ENCODE measurements around the gene MSRB3.
"Not testable (repeated sequence)": the region's sequence is repeated elsewhere in the genome, so short reads cannot be mapped to it uniquely, and the experiment has no call there.

The MSRB3 gene

DNA sequence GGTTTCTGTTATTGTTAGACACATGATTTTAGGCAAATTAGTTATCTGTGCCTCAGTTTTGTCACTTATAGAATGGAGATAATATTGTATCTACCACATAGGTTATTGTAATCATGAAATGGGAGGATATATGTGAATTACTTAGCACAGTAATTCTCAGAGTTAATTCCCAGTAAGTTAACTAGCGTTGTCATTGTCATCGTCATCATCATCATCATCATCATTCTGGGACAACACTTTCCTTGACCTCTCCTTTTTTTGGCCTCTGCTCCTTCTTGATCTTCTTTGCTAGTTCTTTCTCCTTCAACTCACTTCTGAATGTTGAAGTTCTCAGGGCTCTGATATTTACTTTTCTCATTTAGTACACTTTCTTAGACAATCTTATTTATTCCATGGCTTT lies 13.8 kb downstream of the MSRB3 start:
- no peak for DNase-seq

GRCh38 chr12:65293735-65294134 lies 15.3 kb downstream of the MSRB3 start:
- no peak for DNase-seq

GRCh38 chr12:65294641-65295262 lies 16.3 kb downstream of the MSRB3 start:
- no peak for DNase-seq

- no peak for DNase-seq
These were observed 18.2 kb downstream of the MSRB3 start for GRCh38 chr12:65296508-65297265.

DNA sequence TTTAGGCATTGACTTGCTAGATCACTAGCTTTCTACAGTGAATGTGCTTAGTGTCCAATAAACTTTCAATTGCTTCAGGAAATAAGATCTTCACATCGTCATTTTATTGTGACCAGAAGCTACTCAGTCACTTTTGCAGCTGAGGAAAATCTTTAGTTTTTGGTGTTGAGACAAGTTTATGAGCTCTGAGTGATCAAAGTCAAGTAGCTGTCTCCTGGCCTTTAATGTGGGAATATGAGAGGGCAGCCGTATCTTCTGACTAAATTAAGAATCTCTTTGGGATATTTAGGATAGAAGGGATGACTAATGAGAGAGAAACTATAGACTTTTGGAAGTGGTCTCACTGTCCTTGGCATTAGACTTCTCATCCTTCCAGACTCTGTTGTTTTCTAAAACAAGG lies 21.6 kb downstream of the MSRB3 start:
- DNase-seq = no peak

GRCh38 chr12:65300679-65301349 lies 22.3 kb downstream of the MSRB3 start:
- no peak for DNase-seq

- DNase-seq = no peak
These were observed 24.4 kb downstream of the MSRB3 start for GRCh38 chr12:65302891-65303290.

DNA sequence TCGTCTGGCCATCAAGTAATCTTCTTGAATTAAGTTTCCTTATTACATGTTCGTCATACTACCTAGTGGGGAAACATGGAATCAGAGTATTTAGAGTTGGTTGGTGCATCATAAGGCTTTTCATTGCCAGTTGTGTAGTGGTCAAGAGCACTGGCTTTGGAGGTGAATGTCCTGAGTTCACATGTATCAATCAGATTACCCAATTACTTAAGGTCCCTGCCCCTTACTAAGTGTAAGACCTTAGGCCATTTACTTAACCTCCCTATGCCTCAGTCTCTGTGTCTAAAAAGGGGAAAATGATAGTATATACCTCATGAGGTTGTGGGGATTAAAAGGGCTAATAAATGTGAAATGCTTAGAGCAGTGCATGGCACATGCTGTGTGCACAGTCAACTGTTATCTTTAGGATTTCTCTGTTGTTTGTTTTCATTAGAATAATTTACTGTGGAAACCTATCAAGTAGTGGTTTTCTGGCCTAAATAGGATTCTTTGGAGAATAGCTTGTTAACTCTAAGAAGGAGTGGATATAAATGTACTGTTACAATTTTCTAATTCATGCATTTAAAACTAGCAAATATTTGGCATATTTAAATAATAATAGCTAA lies 27.0 kb downstream of the MSRB3 start:
- no peak for DNase-seq

- peak; percentile 5 for DNase-seq
These were observed 28.1 kb downstream of the MSRB3 start for GRCh38 chr12:65306366-65307168.

DNA sequence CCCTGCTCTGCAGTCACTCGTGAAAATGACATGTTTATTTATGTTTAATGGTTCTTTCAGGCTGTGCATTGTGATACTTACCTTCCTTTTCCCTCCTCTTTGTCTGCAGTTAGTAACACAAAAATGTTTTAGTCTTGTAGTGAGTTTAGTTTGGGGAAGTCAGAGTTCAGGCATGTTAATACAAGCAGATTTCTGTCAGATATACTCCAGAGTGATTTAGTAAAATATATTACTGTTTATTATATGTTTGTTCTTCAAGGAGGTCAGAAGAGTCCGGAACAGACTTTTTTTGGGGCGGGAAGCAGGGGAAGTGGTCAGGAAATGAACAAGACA lies 28.7 kb downstream of the MSRB3 start:
- DNase-seq = no peak

GRCh38 chr12:65308006-65308405 lies 29.5 kb downstream of the MSRB3 start:
- no peak for DNase-seq

DNA sequence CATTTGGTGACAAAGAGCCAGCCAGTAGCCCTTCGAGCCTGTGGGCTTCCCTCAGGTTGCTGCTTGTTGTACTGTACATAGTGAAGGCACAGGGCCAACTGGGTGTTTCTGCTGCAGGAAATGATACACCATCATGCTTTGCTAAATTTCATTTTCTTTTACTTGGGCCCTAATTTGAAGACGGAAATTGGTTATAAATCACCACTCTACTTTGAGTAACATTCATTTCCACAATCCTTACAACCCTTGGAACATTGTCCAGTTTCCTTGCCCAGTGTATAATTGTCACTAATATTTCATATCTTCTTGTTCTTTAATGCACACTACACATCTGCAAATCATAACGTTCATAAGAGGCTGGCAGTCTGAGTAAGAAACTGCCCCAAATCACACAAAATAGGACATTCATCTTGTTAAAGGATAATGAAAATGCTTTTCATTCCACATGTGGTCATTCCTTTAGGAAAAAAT lies 30.2 kb downstream of the MSRB3 start:
- DNase-seq = no peak

GRCh38 chr12:65311260-65311659 lies 32.8 kb downstream of the MSRB3 start:
- DNase-seq = no peak

DNA sequence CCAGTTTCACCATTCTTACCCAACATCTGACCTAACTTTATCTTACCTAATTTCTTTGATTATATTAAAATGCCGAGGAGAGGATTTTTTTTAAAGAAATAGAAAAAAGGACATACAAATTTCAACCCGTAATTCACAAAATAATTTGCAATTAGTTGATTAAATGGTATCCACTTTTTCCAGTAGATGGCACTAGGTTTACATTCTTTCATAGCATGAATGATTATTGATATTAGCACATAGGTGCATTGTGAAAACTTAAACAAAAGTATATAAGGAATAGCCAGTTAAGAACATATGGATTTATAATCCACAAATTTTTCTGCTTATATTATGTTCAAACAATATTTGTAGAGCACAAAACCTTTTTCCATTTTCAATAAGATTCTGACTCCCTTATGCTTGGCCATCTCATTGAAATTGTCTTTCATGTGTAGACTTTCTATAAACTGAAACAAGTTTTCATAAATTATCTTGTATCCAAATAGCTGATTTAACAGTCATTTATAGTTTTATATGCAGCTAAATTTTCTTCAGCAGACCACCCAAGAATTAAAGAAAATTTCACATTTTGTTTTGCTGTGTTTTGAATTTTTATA lies 35.3 kb downstream of the MSRB3 start:
- DNase-seq = no peak

GRCh38 chr12:65315238-65315637 lies 36.8 kb downstream of the MSRB3 start:
- not testable (repeated sequence) for DNase-seq

- no peak for DNase-seq
These were observed 39.8 kb downstream of the MSRB3 start for GRCh38 chr12:65318186-65318685.

DNA sequence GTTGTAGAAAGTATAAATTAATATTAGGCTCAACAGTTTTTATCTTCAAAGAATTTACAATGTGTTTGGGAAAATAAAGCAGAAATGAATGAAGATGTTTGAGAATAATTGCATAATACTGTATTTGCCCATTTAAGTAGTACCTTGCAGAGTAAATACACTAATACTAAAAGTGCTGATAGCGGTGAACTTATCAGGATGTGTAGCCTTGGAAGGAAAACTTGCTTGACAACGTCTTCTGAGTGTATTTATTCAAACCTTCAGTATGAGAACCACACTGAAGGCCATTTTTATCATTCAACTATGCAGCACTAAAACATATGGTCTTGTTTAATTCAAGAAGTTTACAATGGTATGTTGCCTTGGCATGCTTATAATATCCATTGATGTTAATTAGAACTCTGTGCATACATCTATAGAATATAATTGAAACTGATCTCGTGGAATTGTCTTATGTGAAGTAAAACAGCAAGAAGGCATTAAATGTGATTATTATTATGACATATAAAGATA lies 41.3 kb downstream of the MSRB3 start:
- DNase-seq = no peak

DNA sequence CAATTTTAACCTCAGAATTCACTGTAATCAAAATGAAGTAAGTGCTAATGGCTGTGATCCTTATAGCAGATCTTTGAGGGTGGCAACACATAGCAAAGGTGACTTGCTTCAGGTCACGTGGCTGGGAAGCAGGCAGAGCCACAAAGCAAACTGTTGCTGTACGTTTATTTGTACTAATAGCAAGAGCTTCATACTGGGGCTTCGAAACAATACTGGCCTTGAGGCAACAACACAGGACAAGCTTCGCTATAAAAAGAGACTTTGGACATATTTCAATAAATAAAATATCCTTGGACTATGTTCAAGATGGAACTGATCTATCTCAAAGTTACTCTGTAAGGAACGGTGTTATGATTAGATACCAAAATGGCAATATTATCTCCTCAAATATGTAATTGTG lies 44.6 kb downstream of the MSRB3 start:
- DNase-seq = no peak

DNA sequence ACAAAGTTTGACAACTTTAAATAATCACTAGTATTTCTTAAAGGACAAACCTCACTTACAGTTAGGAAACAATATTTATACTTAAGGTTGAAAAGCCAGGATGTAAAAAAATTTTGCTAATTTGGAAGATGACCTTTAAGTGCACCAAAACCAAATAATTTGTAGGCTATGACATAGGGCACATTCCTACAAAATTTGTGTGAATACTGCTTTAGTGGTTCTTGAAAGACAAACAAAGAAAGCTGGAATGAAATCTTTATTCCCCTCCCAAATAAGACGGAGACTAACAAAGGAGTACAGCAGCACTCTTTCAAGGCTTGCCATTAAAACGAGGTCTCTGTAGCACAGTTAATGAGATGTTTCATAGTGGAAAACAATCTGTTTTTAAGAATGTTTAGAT lies 45.6 kb downstream of the MSRB3 start:
- no peak for DNase-seq

DNA sequence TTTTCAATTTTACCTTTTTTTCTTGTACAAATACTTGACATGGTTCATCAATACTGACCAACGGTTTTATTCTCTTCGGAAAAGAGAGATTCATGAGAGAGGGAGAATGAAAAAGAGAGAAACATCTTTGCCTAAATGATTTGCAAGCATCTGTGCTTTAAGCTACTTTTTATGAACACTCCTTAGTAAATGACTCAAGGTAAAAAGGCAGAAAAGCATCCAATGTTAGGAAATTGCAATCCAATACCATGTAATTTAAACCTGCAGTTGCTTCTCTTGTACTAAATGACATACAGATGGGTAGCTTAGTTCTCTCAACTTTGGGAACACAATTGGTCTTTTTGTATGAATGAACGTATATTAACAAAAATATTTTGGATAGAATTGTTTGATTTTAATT lies 46.1 kb downstream of the MSRB3 start:
- DNase-seq = no peak

- no peak for DNase-seq
These were observed 46.7 kb downstream of the MSRB3 start for GRCh38 chr12:65325183-65325582.

- no peak for DNase-seq
These were observed 48.1 kb downstream of the MSRB3 start for GRCh38 chr12:65326616-65327015.
